ENCODE measurements around the gene HOXD11. TPM values are rescaled to one million over a fixed set of nuclear protein-coding genes. Genes with fewer than 3 reads are reported as not detected.
A peak's percentile ranks its signal among the peaks of the same experiment; 100 is the strongest.

HOXD11 gene
- total and polyA plus RNA-seq, 2 experiments from 2014 or later: 28.4 to 30.0 TPM

DNA sequence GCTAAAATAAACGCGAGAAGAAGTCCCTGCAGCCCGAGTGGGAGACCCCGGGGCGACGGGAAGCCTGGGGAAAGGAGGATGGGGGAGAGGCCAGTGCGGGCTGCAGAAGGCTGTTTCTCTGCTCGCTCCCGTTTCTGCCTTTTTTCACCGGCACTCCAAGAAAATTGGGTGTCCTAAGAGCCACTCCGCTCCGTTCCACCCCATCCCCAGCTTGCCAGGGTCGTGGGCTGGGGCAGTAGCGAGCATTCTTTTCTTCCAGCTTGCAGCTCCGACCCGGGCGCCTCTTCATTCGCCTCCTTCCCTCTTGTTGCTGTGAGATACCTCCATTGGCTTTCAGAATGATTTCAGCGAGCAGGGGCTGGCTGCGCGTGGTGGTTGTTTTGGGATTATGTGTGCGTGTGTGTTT is 51.1 kb downstream of the HOXD11 start:
- in situ Hi-C loops (cut with MboI): no loop called here
- Histone ChIP-seq H3K79me2 (ENCODE audit: insufficient read depth) (no peaks in the 10 kb centered on the region), H3K27me3 (replicated peaks; ENCODE audit: insufficient read depth) (no peaks in the 10 kb centered on the region), H2AFZ (peak overlapping the region; percentile 91), H3K27ac (no peak overlapping the region), H3K4me1 (ENCODE audit: insufficient read depth) (no peaks in the 10 kb centered on the region; the same call in 1 of the 2 replicates), H3K4me2 (ENCODE audit: unreplicated experiment) (peak overlapping the region; percentile 98), H3K9me3 (ENCODE audit: low read depth) (no peaks in the 10 kb centered on the region), H4K20me1 (ENCODE audit: insufficient read depth) (no peaks in the 10 kb centered on the region), H3K9me2 (ENCODE audit: insufficient read depth) (no peaks in the 10 kb centered on the region), H3F3A (ENCODE audit: insufficient read depth) (peaks cover 27% of the 10 kb centered on the region; the same call in 1 of the 2 replicates), H3K36me3 (ENCODE audit: low read depth) (peaks cover 5% of the 10 kb centered on the region; the same call in 1 of the 2 replicates), H3K4me3 (peak overlapping the region; percentile 84), H3K9ac (peak overlapping the region; percentile 86)
- TF ChIP-seq EZH2phosphoT487 (IDR thresholded peaks at IDR 0.05; ENCODE audit: insufficient read depth, low read depth) (no peak), EZH2 (IDR thresholded peaks at IDR 0.05; ENCODE audit: insufficient read depth, poor library complexity, severe bottlenecking) (no peak)
- DNase-seq: peak; percentile 41
- WGBS, 2 experiments (ENCODE audit: low coverage in 1 of 2, low lambda C conversion rate in 2 of 2, missing lambda C conversion rate in 2 of 2): 14 to 22% methylated on average over 22 of the region's 22 CpGs

DNA sequence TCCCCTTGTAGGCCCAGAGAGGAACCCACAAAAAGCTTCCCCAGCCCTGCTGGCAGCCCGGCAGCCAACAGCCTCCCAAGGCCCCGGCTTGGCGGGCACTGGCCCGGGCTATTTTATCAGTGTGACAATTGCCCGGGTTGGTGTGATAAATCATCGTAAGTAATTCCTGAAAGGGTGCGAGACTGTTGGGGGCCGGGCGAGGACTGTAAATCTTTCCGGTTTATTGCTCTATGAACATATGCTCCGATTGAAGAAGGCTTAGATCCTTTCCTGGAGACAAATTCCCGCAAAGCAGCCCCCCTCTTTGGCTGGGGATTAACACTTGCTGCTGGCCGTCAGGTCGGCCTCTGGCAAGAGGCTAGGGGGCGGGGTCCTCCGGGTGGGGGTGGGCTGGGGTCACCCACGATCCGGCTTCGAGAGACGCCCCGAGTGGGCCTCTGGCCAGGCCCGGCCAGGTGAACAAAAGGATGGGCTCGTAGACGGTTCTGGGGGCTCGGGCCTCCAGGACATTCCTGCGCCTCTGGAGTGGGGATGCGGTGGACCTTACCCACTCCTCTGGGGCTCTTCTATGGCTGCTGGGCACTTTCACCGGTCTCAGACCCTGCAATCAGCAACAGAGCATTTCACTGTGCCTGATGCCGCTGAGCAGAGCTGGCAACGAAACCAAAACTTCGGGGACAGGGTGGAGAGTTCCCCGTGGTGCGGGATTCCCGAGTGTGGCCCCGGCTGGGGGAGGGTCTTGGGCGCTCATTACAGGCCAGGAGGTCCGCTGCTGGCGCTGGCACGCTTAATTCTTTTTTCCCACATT is 52.0 kb downstream of the HOXD11 start:
- H3K27ac ChIP-seq: no peak overlapping the region
- DNase-seq: no peak
- H3K79me2 ChIP-seq (ENCODE audit: insufficient read depth): no peaks in the 10 kb centered on the region
- H2AFZ ChIP-seq: no peak overlapping the region
- no peaks in the 10 kb centered on the region for H3K9me2 ChIP-seq (ENCODE audit: insufficient read depth)
- no peak overlapping the region for H3K9ac ChIP-seq
- no peaks in the 10 kb centered on the region for H4K20me1 ChIP-seq (ENCODE audit: insufficient read depth)
- no peaks in the 10 kb centered on the region for H3K27me3 ChIP-seq (replicated peaks; ENCODE audit: insufficient read depth)
- in situ Hi-C loops (cut with MboI): no loop called here
- H3K4me1 ChIP-seq (ENCODE audit: insufficient read depth): no peaks in the 10 kb centered on the region; the same call in 1 of the 2 replicates
- no peak overlapping the region for H3K4me2 ChIP-seq (ENCODE audit: unreplicated experiment)
- 88 to 92% methylated on average over 31 to 39 of the region's 39 CpGs for WGBS, 2 experiments (ENCODE audit: low coverage in 1 of 2, low lambda C conversion rate in 2 of 2, missing lambda C conversion rate in 2 of 2)
- no peaks in the 10 kb centered on the region for H3K9me3 ChIP-seq (ENCODE audit: low read depth)
- H3K36me3 ChIP-seq (ENCODE audit: low read depth): peaks cover 5% of the 10 kb centered on the region; the same call in 1 of the 2 replicates
- H3K4me3 ChIP-seq: no peak overlapping the region
- TF ChIP-seq EZH2phosphoT487 (IDR thresholded peaks at IDR 0.05; ENCODE audit: insufficient read depth, low read depth) (no peak), EZH2 (IDR thresholded peaks at IDR 0.05; ENCODE audit: insufficient read depth, poor library complexity, severe bottlenecking) (no peak)
- H3F3A ChIP-seq (ENCODE audit: insufficient read depth): peaks cover 20% of the 10 kb centered on the region; the same call in 1 of the 2 replicates

MicroRNAs within 50 kb of the gene (microRNA counts, 767-probe panel; counts per million panel counts)
- 5,066 counts per million, percentile 89 among the panel's probes with 10 or more counts for microRNA hsa-miR-10b-5p

Small RNA genes lying within 50 kb of the gene (microRNA-seq; reads per million reads assigned to microRNA genes)
- 11,588 reads per million, percentile 96 among the genes with 10 or more reads in this experiment for gene MIR10B (ENCODE audit: borderline number of aligned reads)

Small RNA genes lying within 50 kb of the gene (small RNA-seq; reads per million reads assigned to genes)
- 3,686 reads per million, percentile 100 among the genes with 10 or more reads in this experiment for gene MIR10B (ENCODE audit: low read depth, low replicate concordance)

Other genes starting within 250 kb of the HOXD11 start
- 68.3 and 73.1 TPM in 2 replicates for gene LNPK, start 105.0 kb upstream of the HOXD11 start, total RNA-seq (2014; rRNA removed; shearing (Covaris generic))
- gene LNPK, start 105.0 kb upstream of the HOXD11 start, polyA plus RNA-seq (2016; fragmentation: Nextera tagmentation; extraction: Ambion mirVana): 66.1 and 67.1 TPM in 2 replicates
- not detected in 2 replicates for gene EVX2, start 23.3 kb upstream of the HOXD11 start, total RNA-seq (2014; rRNA removed; shearing (Covaris generic))
- not detected in 2 replicates for gene EVX2, start 23.3 kb upstream of the HOXD11 start, polyA plus RNA-seq (2016; fragmentation: Nextera tagmentation; extraction: Ambion mirVana)
- gene HOXD13, start 14.6 kb upstream of the HOXD11 start, total RNA-seq (2014; rRNA removed; shearing (Covaris generic)): 1.0 and 3.8 TPM in 2 replicates
- 1.9 and 2.4 TPM in 2 replicates for gene HOXD13, start 14.6 kb upstream of the HOXD11 start, polyA plus RNA-seq (2016; fragmentation: Nextera tagmentation; extraction: Ambion mirVana)
- gene HOXD12, start 7.5 kb upstream of the HOXD11 start, total RNA-seq (2014; rRNA removed; shearing (Covaris generic)): 0.22 TPM in 1 of 2 replicates, not detected in the other
- 0.14 and 0.19 TPM in 2 replicates for gene HOXD12, start 7.5 kb upstream of the HOXD11 start, polyA plus RNA-seq (2016; fragmentation: Nextera tagmentation; extraction: Ambion mirVana)
- gene HOXD10, start 9.5 kb downstream of the HOXD11 start, total RNA-seq (2014; rRNA removed; shearing (Covaris generic)): 17.2 and 23.5 TPM in 2 replicates
- gene HOXD10, start 9.5 kb downstream of the HOXD11 start, polyA plus RNA-seq (2016; fragmentation: Nextera tagmentation; extraction: Ambion mirVana): 10.9 and 16.0 TPM in 2 replicates
- 4.2 and 7.0 TPM in 2 replicates for gene HOXD9, start 15.4 kb downstream of the HOXD11 start, total RNA-seq (2014; rRNA removed; shearing (Covaris generic))
- 5.7 and 7.2 TPM in 2 replicates for gene HOXD9, start 15.4 kb downstream of the HOXD11 start, polyA plus RNA-seq (2016; fragmentation: Nextera tagmentation; extraction: Ambion mirVana)
- gene HOXD8, start 22.4 kb downstream of the HOXD11 start, total RNA-seq (2014; rRNA removed; shearing (Covaris generic)): 23.4 and 27.8 TPM in 2 replicates
- gene HOXD8, start 22.4 kb downstream of the HOXD11 start, polyA plus RNA-seq (2016; fragmentation: Nextera tagmentation; extraction: Ambion mirVana): 18.0 and 19.7 TPM in 2 replicates
- 2.5 and 7.8 TPM in 2 replicates for gene HOXD4, start 44.3 kb downstream of the HOXD11 start, total RNA-seq (2014; rRNA removed; shearing (Covaris generic))
- gene HOXD4, start 44.3 kb downstream of the HOXD11 start, polyA plus RNA-seq (2016; fragmentation: Nextera tagmentation; extraction: Ambion mirVana): 0.54 and 1.4 TPM in 2 replicates
- gene HOXD3, start 50.0 kb downstream of the HOXD11 start, total RNA-seq (2014; rRNA removed; shearing (Covaris generic)): 3.2 and 5.2 TPM in 2 replicates
- 1.9 and 2.3 TPM in 2 replicates for gene HOXD3, start 50.0 kb downstream of the HOXD11 start, polyA plus RNA-seq (2016; fragmentation: Nextera tagmentation; extraction: Ambion mirVana)
- 0.13 and 0.43 TPM in 2 replicates for gene HOXD1, start 81.4 kb downstream of the HOXD11 start, total RNA-seq (2014; rRNA removed; shearing (Covaris generic))
- gene HOXD1, start 81.4 kb downstream of the HOXD11 start, polyA plus RNA-seq (2016; fragmentation: Nextera tagmentation; extraction: Ambion mirVana): 1.5 and 2.2 TPM in 2 replicates
- gene MTX2, start 162.2 kb downstream of the HOXD11 start, total RNA-seq (2014; rRNA removed; shearing (Covaris generic)): 47.9 and 49.3 TPM in 2 replicates
- gene MTX2, start 162.2 kb downstream of the HOXD11 start, polyA plus RNA-seq (2016; fragmentation: Nextera tagmentation; extraction: Ambion mirVana): 60.6 and 61.8 TPM in 2 replicates

Measured in GM23248 (cell line).